CD14-positive monocyte (primary cell): ENCODE data around the gene SAMD11. TPM values are rescaled to one million over a fixed set of nuclear protein-coding genes. Genes with fewer than 3 reads are reported as not detected.

Experiments used
- DNase-seq, 3 donors: peaks; one replicate each; pipeline ENCODE4 v3.0.0-alpha.2; 2011 to 2022
- H2AFZ ChIP-seq: 2 replicates; pipeline ENCODE4 v1.6.0; 2012; ENCODE audit warnings: mild to moderate bottlenecking, low read depth, low read length, inconsistent platforms; ENCODE audit not compliant: insufficient read depth, poor library complexity, severe bottlenecking
- H3K27ac ChIP-seq, 2 donors: 1 replicate in 1 of 2; 2 replicates in 1 of 2; pipeline ENCODE4 v1.5.1; 2012 to 2013; ENCODE audit warnings: low read length in 2 of 2, control low read depth in 1 of 2, inconsistent platforms in 1 of 2, low read depth in 1 of 2, mild to moderate bottlenecking in 1 of 2
- H3K27me3 ChIP-seq, 2 donors: one replicate each; pipeline versions ENCODE4 v1.6.0 to v1.6.1; 2011 to 2013; ENCODE audit warnings: low read length in 2 of 2; ENCODE audit not compliant: control insufficient read depth in 2 of 2, insufficient read depth in 2 of 2
- H3K36me3 ChIP-seq, 2 donors: replicated peaks in 1 of 2; 1 replicate in 1 of 2; 2 replicates in 1 of 2; pipeline versions ENCODE4 v1.5.1 to v1.6.1; 2012 to 2013; ENCODE audit warnings: low read length in 2 of 2, control low read depth in 1 of 2, inconsistent platforms in 1 of 2, mild to moderate bottlenecking in 1 of 2; ENCODE audit not compliant: insufficient read depth in 2 of 2, control insufficient read depth in 1 of 2
- H3K4me1 ChIP-seq, 2 donors: 1 replicate in 1 of 2; 2 replicates in 1 of 2; pipeline versions ENCODE4 v1.5.1 to v1.6.1; 2012 to 2013; ENCODE audit warnings: low read length in 2 of 2, control low read depth in 1 of 2, inconsistent platforms in 1 of 2, mild to moderate bottlenecking in 1 of 2, moderate library complexity in 1 of 2; ENCODE audit not compliant: insufficient read depth in 2 of 2, control insufficient read depth in 1 of 2
- H3K4me2 ChIP-seq: replicated peaks from 2 replicates; pipeline ENCODE3; 2012; ENCODE audit warnings: low read length, moderate library complexity, mild to moderate bottlenecking; ENCODE audit not compliant: poor library complexity, severe bottlenecking; ENCODE audit errors: extremely low read depth
- H3K4me3 ChIP-seq, 3 experiments: fragments of 200-600 bp in 1 of 3; sonication (generic) in 1 of 3; replicated peaks in 1 of 3; 1 replicate in 2 of 3; 2 replicates in 1 of 3; pipeline ENCODE4 v1.5.1; 2011 to 2013; ENCODE audit warnings: low read length in 3 of 3, mild to moderate bottlenecking in 3 of 3, control low read depth in 2 of 3, low read depth in 2 of 3, inconsistent platforms in 1 of 3, moderate library complexity in 1 of 3
- H3K79me2 ChIP-seq: 2 replicates; pipeline ENCODE4 v1.6.0; 2012; ENCODE audit warnings: mild to moderate bottlenecking, control low read depth, inconsistent platforms, low read length, moderate library complexity; ENCODE audit not compliant: insufficient read depth
- H3K9ac ChIP-seq: 2 replicates; pipeline ENCODE4 v1.6.0; 2017; ENCODE audit warnings: low read length, mild to moderate bottlenecking; ENCODE audit not compliant: insufficient read depth, poor library complexity, severe bottlenecking
- H3K9me3 ChIP-seq, 2 donors: replicated peaks in 1 of 2; 1 replicate in 1 of 2; 2 replicates in 1 of 2; pipeline versions ENCODE4 v1.5.1 to v1.6.1; 2012 to 2013; ENCODE audit warnings: low read length in 2 of 2, control low read depth in 1 of 2; ENCODE audit not compliant: control insufficient read depth in 1 of 2, insufficient read depth in 1 of 2
- H4K20me1 ChIP-seq: 2 replicates; pipeline ENCODE4 v1.6.0; 2012; ENCODE audit warnings: mild to moderate bottlenecking, low read length, control low read depth, moderate library complexity; ENCODE audit not compliant: insufficient read depth
- H3K27ac Mint-ChIP-seq, 7 donors: one replicate each; pipeline ENCODE4 v1.8.0; 2020; ENCODE audit warnings: mild to moderate bottlenecking in 7 of 7, mixed read lengths in 7 of 7, moderate library complexity in 6 of 7, inconsistent platforms in 2 of 7
- H3K27me3 Mint-ChIP-seq, 3 donors: one replicate each; pipeline ENCODE4 v1.8.0; 2021 to 2022; ENCODE audit warnings: low read depth in 3 of 3, mild to moderate bottlenecking in 3 of 3, mixed read lengths in 3 of 3, moderate library complexity in 3 of 3, inconsistent platforms in 1 of 3
- H3K36me3 Mint-ChIP-seq, 2 donors: one replicate each; pipeline ENCODE4 v1.8.0; 2020; ENCODE audit warnings: mixed read lengths in 2 of 2, inconsistent platforms in 1 of 2, mild to moderate bottlenecking in 1 of 2
- H3K4me1 Mint-ChIP-seq: one replicate; pipeline ENCODE4 v1.8.0; 2020; ENCODE audit warnings: mild to moderate bottlenecking, mixed read lengths
- H3K4me3 Mint-ChIP-seq, 2 donors: one replicate each; pipeline ENCODE4 v1.8.0; 2020; ENCODE audit warnings: mild to moderate bottlenecking in 2 of 2, mixed read lengths in 2 of 2, moderate library complexity in 1 of 2
- H3K9me3 Mint-ChIP-seq, 7 donors: one replicate each; pipeline ENCODE4 v1.8.0; 2020 to 2022; ENCODE audit warnings: mixed read lengths in 7 of 7, mild to moderate bottlenecking in 6 of 7, moderate library complexity in 6 of 7, inconsistent platforms in 2 of 7
- WGBS: methylation state at CpG from one replicate; pipeline ENCODE4 v1.1.5; 2013; ENCODE audit warnings: missing lambda C conversion rate; ENCODE audit not compliant: insufficient coverage; 5-methylcytosine and 5-hydroxymethylcytosine counted together
- intact Hi-C, 2 donors: fragments of 100-400 bp; cut with micrococcal nuclease; formaldehyde crosslinking; loops; one replicate each; pipeline versions ENCODE4 v1.15.0 to v1.15.1; 2023
- polyA plus RNA-seq, 3 donors: library from polyadenylated mRNA; depleted of rRNA in 1 of 3; unstranded in 2 of 3; stranded (reverse) in 1 of 3; fragments of 300-500 nt in 2 of 3; fragments of >200 nt in 1 of 3; fragmentation: Illumina TruSeq in 2 of 3; gene quantifications; 1 replicate in 2 of 3; 2 replicates in 1 of 3; pipeline ENCODE4 v1.2.3, GENCODE V29; 2012 to 2021
- TF ChIP-seq, protein P1 (sequence below): fragments of 200-600 bp; IDR thresholded peaks from one replicate; pipeline ENCODE4 v1.8.0; 2022; ENCODE audit warnings: antibody characterized with exemption, mild to moderate bottlenecking

SAMD11 gene
- polyA plus RNA-seq, 3 donors, result not detected

DNA sequence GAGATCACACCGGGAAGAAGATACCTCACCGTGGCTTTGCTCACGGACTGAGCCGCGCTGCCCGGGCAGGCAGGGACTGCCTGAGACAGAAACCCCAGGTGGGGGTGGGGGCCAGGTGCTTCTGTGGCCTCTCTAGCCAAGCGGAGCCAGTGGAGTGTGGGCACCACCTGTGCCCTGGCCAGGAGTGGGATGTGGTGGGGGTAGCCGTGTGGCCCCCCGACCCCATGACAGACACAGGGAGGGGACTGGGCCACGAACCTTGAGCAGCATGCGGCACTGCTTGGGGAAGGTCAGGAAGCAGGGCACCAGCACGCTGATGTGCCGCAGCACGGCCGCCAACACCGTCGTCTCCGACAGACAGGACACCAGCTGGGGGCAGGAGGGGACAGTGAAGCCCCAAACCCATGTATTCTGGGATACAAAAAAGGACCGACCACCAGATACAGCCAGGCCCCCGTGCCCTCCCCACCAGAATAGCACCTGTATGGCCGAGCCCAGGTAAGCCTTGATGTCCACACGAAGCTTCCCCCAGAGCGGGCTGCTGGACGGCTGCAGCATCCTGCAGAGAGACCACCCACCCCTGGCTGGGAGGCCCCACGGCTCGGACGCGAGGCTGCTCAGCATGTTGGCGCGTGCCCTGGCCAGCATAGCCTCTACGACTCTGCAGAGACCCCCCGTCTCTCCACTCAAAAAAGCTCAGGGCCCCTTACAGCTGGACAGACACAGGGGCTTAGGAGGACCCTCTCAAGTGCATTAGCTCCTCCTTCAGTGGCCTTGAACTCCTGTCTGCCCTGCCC lies 30.0 kb downstream of the SAMD11 start:
- Histone ChIP-seq H3K9ac (no peak overlapping the region), H3K9me3 (no peaks in the 10 kb centered on the region), H3K36me3 (peaks cover 77 to 85% of the 10 kb centered on the region in 2 donors), H3K4me2 (no peak overlapping the region), H3K27ac (no peak overlapping the region), H3K4me1 (peaks cover 11 to 38% of the 10 kb centered on the region in 2 donors), H3K27me3 (no peaks in the 10 kb centered on the region), H3K79me2 (peaks cover 19% of the 10 kb centered on the region), H4K20me1 (peaks cover 51% of the 10 kb centered on the region), H2AFZ (no peak overlapping the region), H3K4me3 (no peak overlapping the region)
- Mint-ChIP-seq H3K4me1 (peaks cover 34% of the 10 kb centered on the region), H3K36me3 (peaks cover 72 to 84% of the 10 kb centered on the region in 2 donors), H3K27ac (no peak overlapping the region), H3K9me3 (no peaks in the 10 kb centered on the region), H3K4me3 (no peak overlapping the region), H3K27me3 (peaks cover 0 to 4% (median 0%) of the 10 kb centered on the region in 3 donors)
- 94% methylated on average over 27 of the region's 32 CpGs for WGBS
- TF ChIP-seq, protein P1, sequence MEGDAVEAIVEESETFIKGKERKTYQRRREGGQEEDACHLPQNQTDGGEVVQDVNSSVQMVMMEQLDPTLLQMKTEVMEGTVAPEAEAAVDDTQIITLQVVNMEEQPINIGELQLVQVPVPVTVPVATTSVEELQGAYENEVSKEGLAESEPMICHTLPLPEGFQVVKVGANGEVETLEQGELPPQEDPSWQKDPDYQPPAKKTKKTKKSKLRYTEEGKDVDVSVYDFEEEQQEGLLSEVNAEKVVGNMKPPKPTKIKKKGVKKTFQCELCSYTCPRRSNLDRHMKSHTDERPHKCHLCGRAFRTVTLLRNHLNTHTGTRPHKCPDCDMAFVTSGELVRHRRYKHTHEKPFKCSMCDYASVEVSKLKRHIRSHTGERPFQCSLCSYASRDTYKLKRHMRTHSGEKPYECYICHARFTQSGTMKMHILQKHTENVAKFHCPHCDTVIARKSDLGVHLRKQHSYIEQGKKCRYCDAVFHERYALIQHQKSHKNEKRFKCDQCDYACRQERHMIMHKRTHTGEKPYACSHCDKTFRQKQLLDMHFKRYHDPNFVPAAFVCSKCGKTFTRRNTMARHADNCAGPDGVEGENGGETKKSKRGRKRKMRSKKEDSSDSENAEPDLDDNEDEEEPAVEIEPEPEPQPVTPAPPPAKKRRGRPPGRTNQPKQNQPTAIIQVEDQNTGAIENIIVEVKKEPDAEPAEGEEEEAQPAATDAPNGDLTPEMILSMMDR, result no peak
- intact Hi-C loops, result no loop called here
- no peak for DNase-seq

DNA sequence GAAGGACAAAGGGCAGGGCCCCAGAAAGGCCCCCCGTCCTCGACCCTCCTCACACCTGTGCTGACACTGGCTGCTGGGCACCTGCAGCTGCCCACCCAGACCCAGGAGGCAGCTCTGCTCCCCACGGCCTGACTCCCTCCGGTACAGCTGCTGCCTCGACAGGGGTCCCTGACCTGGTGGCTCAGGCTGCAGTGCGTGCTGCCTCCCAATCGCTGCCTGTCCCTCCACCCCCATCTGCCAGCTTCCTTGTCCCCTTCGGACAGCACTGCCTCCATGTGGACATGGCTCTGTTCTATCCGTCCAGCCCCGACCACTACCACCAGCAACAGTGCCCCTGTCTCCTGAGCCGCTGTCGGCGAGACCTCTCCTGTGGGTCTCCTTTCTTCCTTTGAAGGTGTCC lies 31.2 kb downstream of the SAMD11 start:
- 97% methylated on average over 13 of the region's 13 CpGs for WGBS
- H3K4me3 ChIP-seq, result peak overlapping the region in 1 of 3 experiments; percentile 26
- no peaks in the 10 kb centered on the region for H3K9me3 Mint-ChIP-seq
- DNase-seq, result no peak
- TF ChIP-seq, protein P1, result no peak
- H3K36me3 ChIP-seq, result peaks cover 65 to 73% of the 10 kb centered on the region in 2 donors
- H4K20me1 ChIP-seq, result peaks cover 41% of the 10 kb centered on the region
- peaks cover 13 to 47% of the 10 kb centered on the region in 2 donors for H3K4me1 ChIP-seq
- no peaks in the 10 kb centered on the region for H3K9me3 ChIP-seq
- H3K4me2 ChIP-seq, result peak overlapping the region; percentile 25
- H3K27ac ChIP-seq, result peak overlapping the region in 1 of 2 donors; percentile 51
- H3K4me3 Mint-ChIP-seq, result no peak overlapping the region
- no peaks in the 10 kb centered on the region for H3K27me3 ChIP-seq
- peak overlapping the region; percentile 57 for H2AFZ ChIP-seq
- peaks cover 34% of the 10 kb centered on the region for H3K4me1 Mint-ChIP-seq
- H3K27me3 Mint-ChIP-seq, result peaks cover under 1 to 7% (median 5%) of the 10 kb centered on the region in 3 donors
- peaks cover 61 to 72% of the 10 kb centered on the region in 2 donors for H3K36me3 Mint-ChIP-seq
- H3K9ac ChIP-seq, result peak overlapping the region; percentile 11
- peaks cover 23% of the 10 kb centered on the region for H3K79me2 ChIP-seq
- peak overlapping the region in 1 of 7 donors; percentile 77 for H3K27ac Mint-ChIP-seq
- intact Hi-C loops, result no loop called here
